Hematopoietic multipotent progenitor cell treated with erythropoietin and hydrocortisone succinate and interleukin-3 and kit ligand, for 15 days (in vitro differentiated cells): ENCODE results near the gene FAM240B.

ENCODE experiments used
- DNase-seq: peaks from one replicate; pipeline ENCODE4 v3.0.0-alpha.2; 2015; ENCODE audit warnings: low spot score

FAM240B gene

GRCh38 chr9:38668791-38669466 is 51.0 kb downstream of the FAM240B start:
- DNase-seq, result no peak

- no peak for DNase-seq
Measured at GRCh38 chr9:38662763-38663593, 57.0 kb downstream of the FAM240B start.

- DNase-seq, result no peak
Measured at GRCh38 chr9:38659538-38659937, 60.4 kb downstream of the FAM240B start.

GRCh38 chr9:38656896-38657295 is 63.0 kb downstream of the FAM240B start:
- DNase-seq, result no peak

- no peak for DNase-seq
Measured at GRCh38 chr9:38652486-38652885, 67.4 kb downstream of the FAM240B start.

- DNase-seq, result no peak
Measured at GRCh38 chr9:38652044-38652443, 67.9 kb downstream of the FAM240B start.

- no peak for DNase-seq
Measured at GRCh38 chr9:38651400-38652042, 68.4 kb downstream of the FAM240B start.

GRCh38 chr9:38650564-38650963 is 69.4 kb downstream of the FAM240B start:
- no peak for DNase-seq

GRCh38 chr9:38649731-38650363 is 70.1 kb downstream of the FAM240B start:
- no peak for DNase-seq

GRCh38 chr9:38644601-38645000 is 75.3 kb downstream of the FAM240B start:
- DNase-seq, result no peak
